22Rv1 (cell line): Measurements from ENCODE around the gene ATF2.

ENCODE experiments used
- CTCF ChIP-seq: fragments of 450-650 bp; IDR thresholded peaks from 2 replicates; pipeline ENCODE4 v1.5.1; 2017; ENCODE audit warnings: mild to moderate bottlenecking
- ZFX ChIP-seq: fragments of 450-650 bp; IDR thresholded peaks from 2 replicates; pipeline ENCODE4 v1.6.1; 2017; ENCODE audit warnings: antibody characterized with exemption, borderline replicate concordance

DNA sequence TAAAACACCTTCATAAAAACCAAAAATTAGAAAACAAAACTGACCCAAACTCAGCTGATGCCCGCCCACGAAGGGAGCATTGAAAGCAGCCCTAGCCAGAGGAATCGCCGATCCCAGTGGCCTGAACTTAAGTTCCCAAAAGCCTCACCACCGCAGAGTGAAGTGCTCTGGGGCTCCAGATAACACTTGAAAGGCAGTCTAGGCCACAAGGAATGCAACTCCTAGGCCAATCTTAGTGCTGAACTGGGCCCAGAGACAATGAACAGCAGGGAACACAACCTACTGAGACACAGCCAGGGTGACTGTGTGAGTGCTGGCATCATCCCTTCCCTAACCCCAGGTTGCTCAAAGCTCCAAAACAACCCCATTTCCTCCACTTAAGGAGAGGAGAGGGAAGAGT is 103.2 kb downstream of the ATF2 start:
- TF ChIP-seq CTCF, result no peak
- no peak for TF ChIP-seq ZFX
